NCI-H1417 (cell line): ENCODE results near the gene SLC38A3.
"Not testable (repeated sequence)": the region's sequence is repeated elsewhere in the genome, so short reads cannot be mapped to it uniquely, and the experiment has no call there.

ENCODE experiments used
- DNase-seq, 3 experiments: peaks; one replicate each; lab custom pipeline; 2025; lab: John Stamatoyannopoulos, UW

SLC38A3 gene

DNA sequence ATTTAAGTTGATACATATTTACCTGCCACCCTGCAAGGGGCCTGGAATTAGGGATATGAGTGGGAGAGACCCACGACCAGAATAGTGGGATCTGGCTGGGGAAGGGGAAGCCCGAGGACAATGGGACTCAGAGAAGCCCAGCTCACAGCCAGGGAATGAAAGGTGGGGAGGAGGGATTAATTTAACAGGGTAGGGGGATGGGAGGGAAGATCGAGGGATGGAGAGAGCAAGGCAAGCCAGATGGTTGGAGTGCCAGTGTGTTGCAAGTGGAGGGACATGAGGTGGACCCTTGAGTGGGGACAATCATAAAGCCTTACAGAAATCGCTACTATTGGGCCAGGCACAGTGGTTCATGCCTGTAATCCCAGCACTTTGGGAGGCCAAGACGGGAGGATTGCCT lies 26.5 kb downstream of the SLC38A3 start:
- DNase-seq: no peak

DNA sequence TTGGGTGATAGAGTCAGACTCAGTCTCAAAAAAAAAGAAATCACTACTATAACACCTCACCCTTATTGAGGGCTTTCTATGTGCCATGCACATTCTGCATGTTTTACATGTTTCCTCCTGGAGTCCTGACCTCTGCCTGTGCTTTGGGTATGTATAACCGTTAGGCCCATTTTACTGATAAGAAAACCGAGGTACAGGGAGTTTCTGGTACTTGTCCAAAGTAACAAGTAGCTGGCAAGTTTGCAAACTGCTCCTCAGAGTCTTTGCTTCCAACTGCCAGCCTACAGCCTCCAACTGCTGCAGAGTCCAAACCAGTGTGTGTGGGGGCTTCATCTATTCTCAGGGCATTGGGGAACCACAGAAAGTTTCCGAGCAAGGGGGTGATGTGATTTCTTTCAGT lies 27.2 kb downstream of the SLC38A3 start:
- no peak for DNase-seq

DNA sequence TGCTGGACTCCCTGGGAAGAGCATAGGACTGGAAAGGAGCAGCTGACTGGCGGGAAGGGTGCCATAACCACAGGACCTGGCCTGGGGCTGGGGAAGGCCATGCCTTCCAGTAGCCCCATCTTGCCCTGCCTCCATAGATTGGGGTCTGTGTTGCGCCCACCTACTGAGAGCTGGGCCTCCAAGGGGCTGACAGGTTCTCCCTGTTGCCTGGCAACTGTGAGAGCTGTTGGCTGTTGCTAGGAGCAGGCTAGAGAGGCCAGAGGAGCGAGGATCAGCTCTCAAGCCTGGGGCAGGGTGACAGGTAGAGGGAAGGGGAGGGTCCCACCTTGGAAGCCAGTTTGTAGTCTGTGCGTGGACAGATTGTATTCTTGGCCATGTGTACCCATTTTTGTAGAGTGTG lies 28.1 kb downstream of the SLC38A3 start:
- DNase-seq: peak in 2 of 3 experiments; percentile 27 to 55

DNA sequence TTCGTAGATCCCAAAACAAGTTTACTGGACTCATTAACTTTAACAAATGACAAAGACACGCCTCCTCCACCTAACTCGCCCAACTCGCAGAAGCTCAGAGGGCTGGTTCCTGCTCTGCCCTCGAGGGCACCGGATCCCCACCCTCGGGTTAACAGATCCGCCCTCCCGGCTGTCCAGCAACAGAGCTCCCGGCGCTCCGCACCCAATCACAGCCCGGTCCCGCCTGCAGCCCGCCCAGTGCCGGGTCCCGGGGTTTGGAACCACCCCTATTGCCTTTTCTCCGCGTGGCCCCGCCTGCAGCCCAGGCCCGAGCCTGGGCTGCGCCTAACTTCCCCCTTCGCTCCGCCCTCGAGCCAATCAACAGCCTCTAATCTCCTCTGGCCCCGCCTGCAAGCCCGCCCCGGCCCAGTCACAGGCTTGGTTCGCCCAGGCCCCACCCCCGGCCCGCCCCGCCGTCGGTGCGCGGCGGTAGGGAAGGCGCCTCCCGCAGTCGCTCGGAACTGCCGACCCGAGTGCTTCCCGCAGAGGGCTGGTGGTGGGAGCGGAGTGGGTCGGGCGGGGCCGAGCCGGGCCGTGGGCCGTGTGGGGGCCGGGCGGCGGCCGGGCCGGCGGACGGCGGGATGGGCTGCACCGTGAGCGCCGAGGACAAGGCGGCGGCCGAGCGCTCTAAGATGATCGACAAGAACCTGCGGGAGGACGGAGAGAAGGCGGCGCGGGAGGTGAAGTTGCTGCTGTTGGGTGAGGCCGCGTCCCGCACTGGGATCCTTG lies 30.8 kb downstream of the SLC38A3 start, which contains the start of gene GNAI2:
GNAI2 (plus strand) TSS at position 489 of the 768 bp plus-strand sequence; CDS start at position 621, 132 bp downstream.
- peak; percentile 92 to 96 (median 93) for DNase-seq

DNA sequence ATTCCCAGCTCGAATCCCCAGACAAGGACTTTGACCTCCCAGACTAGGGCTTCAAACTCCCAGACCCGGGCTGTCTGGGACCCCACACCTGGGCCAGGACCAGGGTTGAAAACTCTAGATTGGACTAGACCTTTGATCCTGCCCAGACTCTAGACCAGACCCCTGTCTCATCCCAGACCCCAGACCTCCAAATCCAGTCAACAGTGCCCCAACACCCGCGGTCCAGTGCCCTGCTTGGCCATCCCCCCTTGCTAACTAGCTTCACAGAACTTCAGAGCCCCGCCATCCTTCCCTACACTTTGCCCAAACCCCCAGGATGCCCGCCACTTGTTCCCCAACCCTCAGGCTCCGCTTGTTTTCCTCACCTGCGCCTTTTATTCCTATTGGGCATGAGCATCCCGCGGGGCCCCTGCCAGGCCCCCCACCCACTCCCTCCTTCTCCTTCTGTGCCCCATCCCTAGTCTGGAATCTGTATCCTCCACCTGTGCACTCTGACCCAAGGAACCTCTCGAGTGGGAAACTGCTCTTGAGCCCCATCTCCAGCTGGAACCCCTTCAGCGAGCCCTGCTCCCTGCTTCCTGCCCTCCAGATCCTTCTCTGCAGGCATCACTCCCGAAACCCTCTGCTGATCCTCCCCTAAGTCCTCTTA lies 31.5 kb downstream of the SLC38A3 start:
- DNase-seq: no peak

DNA sequence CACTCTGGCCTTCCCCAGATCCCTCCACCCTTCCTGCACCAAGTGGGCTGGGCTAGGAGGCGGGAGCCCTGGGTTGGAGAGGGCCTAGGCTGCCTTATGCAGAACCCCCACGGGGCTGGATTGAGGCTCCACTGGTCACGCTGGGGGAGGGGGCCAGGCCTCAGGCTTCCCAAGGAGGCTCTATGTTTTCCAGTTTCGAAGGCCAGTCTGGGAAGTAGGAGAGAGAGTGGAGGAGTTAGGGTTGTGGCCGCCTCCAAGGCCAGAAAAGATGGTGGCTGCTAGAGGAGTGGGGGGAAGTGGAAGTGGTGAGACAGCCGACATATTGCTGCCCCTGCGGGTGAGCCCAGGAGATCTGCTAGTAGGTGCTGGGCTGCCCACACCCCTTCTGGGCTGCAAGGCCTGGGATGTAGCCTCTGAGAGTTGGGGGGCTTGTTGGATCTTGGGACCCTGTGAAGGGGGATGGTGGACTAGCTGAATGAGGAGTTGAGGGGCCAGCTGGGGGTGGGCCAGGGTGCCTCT lies 32.1 kb downstream of the SLC38A3 start:
- peak in 1 of 3 experiments; percentile 20 for DNase-seq

DNA sequence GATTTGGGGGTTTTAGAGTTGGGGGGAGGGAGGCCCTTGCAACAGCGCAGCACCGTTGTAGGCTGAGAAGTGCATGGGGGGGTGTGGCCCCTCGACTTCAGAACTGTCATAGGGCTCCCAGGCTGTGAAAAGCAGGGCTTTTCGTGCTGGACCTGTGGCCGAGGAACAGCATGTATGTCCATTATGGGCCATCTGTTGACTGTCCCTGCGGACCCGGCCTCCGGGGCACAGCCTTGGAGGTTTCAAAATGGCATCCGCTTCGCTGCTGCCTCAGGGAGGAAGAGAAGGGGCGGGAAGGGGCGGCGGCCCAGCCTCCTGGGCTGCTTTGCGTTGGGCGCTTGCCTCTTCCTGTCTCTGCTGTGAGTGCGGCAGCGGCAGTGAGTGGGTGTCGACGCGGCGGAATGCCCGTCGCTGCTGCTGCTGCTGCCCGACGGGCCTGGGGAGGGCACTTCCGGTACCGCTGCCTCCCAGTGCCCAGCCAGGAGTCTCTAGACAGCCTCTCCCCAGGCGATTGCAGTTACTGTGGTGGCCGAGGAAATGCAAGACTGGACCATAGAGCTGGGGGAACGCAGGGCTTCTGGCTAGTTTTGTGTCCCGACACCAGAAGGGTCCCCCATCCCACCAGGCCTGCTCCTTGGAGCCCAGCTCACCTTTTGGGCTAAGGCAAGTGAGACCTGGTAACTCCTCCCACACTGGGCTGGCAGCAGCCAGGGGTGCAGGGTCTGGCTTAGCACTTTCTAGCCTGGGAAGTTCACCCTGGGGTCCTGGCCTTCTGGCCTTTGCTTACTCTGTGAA lies 32.9 kb downstream of the SLC38A3 start:
- DNase-seq: peak; percentile 43 to 66 (median 58)

DNA sequence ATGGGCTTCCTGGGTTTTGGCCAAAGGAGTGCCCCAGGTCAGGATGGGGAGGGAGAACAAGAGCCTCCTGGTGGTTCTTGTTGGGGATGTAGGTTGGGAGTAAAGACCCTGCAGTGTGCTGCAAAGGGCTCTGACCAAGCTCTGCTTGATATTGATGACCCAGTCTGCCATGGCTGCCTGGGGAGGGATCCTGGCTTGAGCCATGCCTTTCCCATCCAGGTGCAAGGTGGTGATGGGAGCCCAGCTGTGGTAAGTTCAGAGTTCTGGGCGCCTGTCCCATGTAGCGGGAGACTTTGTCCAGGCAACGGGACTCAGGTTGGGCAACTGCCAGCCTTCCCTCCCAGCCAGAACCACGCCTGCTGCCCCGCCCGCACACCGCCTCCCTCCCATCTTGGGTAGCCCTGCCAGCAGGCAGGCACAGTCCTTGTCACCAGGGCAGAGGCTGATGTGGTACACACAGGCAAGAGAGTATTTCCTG lies 33.5 kb downstream of the SLC38A3 start:
- no peak for DNase-seq

DNA sequence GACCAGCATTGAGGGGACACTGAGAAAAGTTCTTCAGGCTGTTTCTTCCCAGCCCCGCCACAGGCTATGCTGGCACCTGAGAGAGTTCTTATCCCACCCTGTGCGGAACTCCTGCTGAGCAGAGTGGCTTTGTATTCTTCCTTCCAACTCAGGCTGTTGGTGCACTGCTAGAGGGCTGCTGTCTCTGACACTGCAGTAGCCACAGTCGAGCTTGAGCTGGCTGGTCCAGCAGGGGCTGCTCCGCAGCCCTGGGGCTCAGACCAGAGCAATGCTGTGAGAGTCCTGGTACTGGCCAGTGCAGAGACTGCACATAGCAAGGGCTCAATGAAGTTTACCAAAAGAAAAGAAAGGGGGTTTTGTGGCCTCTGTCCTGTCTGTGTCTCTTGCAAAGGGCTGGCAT lies 34.6 kb downstream of the SLC38A3 start:
- no peak for DNase-seq

DNA sequence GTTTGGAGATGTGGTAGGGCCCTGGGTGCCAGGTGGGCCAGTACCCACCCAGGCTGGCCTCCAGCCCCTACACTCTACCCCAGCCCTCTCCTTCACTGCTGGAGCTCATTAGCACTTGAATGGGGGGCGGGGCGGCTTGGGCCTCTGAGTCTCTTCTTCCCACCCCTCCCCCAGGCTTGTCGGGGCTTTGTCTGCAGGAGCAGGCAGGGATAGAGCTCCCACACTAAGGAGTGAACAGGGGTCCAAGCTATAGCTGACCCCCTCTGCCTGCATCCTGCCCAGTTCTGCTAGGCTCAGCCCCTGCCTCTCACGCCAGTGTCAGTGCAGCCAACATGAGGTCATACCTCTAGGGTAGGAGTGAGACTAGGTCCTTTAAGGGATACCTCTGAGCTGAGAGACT lies 36.1 kb downstream of the SLC38A3 start:
- DNase-seq: peak in 2 of 3 experiments; percentile 56 to 72

DNA sequence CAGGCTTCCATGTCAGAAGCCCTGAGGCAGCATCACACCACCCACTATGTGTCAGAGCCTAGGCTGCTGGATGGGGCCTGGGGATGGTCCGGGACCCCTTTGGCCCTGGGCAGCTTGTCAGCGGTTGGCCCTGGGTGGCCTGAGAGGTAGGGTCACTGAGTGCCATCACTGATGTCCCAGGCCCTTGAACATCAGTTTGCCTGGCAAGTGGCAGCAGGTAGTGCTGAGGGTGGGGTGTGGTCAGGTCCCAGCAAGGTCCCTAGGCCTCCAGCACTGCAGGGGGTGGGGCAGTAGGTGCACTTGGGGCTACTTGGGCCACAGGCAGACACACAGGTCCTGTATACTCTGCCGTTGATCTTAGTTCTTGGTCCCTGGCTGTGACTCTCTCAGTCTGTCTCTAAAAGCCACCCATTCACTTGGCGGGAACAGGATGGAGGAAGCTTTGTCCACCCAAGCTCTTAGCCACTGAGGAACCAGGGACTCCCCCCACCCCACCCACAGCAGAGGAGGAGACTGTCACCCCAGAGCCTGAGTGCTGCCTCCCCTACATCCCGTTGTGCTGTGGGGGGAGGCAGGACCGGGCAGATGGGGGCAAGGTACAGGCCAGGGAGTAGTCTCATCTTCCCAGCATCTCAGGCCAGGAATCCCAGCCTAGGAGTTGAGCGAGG lies 36.8 kb downstream of the SLC38A3 start:
- no peak for DNase-seq

DNA sequence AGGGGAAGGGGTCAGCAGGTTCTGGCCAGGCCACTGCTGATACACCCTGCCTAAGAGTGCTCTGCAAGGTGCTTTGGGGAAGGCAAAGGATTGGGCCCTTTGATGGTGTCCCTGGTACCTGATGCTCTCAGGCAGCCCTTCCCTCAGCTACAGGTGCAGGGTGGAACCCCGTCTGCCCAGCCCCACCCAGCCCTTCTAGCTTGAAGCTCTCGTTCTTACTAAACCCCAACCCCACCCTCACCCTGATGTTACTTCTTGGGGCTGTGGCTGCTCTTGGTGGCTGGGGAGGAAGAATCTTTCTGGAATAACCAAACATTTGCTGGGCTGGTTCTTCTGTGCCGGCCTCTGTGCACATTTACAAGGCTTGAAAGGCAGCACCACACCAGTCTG lies 37.3 kb downstream of the SLC38A3 start:
- DNase-seq: no peak

DNA sequence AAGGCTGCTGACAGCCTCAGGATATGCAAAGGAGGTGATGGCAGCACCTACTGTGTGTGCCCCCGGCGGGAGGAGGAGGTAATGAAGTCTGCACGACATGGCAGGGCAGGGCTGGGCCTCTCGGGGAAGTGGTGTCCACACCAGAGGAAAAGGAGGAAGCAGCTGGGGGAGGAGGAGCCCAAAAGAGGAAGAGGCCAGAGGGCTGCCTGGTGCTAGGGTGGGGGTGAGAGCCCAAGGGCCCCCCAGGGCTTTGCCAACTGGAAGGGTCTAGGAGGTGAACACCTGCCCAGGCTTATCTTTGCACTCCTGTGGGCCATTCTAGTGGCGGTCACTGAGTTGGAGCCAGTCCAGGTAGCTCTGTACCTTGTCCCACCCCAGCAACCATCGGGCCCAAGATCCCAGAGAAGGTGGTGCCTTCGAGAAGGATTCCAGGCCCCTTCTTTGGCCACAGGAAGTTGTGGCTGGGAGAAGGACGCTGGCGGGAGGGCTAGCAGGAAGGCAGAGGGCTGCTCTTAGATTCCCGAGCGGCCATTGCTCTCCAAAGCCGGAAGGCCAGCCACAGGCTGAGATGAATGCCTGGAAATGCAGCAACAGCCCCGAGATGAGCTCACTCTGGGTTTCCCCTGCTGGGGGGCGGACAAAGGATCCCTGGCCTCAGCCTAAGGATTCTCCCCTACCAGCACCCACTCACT lies 37.9 kb downstream of the SLC38A3 start:
- no peak for DNase-seq

DNA sequence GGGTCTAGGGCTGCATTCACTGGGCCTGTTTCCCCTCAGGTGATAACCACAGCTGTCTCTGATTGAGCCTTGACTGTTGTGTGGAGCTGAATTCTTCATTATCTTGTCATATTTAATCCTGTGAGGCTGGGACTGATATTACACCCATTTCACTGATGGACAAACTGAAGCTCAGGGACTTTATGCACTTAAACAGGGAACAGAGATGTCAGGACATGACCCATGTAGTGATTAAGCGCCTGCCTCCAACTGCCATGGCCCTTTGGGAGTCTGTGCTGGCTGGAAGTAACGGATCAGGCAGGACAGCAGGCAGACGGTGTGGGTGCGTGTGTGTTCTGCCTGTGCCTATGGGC lies 38.4 kb downstream of the SLC38A3 start:
- DNase-seq: no peak

DNA sequence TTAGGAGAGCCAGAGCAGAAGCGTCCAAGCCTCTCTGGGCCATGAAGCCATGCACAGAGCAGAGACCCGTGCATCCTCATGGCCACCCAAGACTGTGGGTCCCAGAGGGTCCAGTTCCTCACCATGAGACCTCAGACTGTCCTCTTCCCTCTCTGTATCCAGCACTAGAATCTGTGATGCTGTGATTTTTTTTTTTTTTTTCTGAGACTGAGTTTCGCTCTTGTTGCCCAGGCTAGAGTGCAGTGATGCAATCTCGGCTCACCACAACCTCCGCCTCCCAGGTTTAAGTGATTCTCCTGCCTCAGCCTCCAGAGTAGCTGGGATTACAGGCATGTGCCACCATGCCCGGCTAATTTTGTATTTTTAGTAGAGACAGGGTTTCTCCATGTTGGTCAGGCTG lies 39.7 kb downstream of the SLC38A3 start:
- not testable (repeated sequence) for DNase-seq

DNA sequence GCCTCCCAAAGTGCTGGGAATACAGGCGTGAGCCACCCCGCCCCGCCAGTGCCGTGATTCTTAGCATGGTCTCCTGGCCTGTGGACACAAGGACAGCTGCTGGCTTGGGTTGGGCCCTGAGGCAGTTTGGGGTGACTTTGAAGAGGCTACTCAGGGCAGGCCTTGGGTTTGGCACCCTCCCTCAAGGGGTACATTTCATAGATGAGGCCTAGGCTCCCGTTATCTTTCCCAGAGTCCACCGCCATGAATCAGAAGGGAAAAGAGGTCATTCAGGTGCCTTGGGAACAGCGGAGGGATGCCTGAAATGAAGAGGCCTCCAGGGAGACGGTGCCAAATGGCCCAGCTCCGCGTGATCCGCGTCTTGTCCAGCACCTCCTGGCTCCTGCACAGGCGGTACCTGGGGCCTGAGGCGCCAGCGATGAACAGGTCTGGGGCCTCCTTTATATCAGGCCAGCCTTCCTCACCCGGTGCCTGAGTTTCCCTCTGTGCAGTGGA lies 40.2 kb downstream of the SLC38A3 start:
- DNase-seq: no peak

DNA sequence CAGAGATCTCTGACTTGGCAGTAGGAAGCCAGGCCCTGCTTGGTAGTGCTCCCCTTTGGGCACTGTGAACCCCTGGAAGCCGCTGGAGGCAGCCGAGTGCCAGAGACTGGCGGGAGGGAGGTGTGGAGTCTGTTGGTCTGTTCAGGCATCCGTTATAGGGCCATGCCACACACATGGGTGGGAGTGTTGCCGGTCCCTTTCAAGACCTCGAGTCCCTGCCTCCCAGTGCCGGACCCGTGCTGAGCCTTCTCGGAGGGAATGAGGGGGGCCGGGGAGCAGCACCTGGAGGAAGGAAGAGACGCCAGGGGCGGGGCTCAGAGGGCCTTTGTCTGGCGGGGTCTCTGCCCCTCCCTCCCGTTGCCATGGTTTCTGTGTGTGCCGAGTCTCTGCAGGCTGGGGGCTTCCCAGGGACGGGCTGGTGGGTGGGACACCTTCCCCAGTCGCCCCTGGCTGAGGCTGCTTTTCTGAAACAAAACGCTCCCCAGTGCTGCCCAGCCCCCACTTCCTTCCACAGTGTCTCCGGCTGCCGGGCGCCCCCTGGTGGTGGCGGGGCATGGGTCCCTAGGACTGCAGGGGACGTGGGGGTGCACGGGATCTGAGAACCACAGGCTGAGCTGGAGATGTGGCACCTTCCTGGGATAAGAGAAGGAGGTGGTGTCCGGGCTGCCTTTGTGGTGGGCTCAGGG lies 40.9 kb downstream of the SLC38A3 start:
- DNase-seq: peak; percentile 73 to 87 (median 76)

DNA sequence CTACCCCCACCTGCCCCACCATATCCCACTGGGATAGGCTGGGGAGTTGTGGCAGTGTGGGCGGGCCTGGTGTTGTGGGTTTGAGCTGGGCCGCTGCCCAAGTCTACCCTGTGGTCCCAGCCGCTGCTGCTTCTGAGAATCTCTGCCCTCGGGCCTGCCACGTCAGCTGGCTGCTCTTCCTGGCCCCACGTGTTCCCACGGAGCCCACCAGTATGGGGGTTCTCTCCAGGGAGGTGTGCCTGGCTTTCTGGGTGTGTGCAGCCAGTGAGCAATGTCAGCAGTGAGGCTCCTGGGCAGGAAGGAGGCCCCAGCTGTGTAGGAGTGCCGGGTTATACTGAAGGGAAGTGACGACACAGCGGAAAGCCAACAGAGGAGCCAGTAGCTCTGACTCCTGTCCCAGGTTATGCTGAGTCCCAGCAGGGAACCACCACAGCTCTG lies 41.5 kb downstream of the SLC38A3 start:
- peak in 1 of 3 experiments; percentile 10 for DNase-seq

DNA sequence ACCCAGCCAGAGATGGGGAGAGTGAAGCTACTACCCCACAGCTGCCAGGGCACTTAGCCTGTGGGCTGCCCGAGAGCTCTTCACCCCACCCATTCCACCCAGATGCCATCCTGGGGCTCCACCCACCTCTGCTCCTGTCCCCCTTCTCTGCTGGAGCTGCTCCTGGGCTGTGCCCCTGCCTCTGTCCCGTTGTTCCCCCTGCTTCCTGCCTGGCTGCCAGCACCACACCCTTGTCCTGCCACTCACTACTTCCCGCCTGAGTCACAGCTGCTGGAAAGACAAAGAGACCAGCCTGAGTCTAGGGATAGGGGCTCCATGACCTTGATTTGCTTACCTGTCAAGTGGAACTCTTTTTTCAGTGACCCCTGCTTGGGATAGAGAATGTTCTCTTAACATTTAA lies 43.3 kb downstream of the SLC38A3 start:
- no peak for DNase-seq

DNA sequence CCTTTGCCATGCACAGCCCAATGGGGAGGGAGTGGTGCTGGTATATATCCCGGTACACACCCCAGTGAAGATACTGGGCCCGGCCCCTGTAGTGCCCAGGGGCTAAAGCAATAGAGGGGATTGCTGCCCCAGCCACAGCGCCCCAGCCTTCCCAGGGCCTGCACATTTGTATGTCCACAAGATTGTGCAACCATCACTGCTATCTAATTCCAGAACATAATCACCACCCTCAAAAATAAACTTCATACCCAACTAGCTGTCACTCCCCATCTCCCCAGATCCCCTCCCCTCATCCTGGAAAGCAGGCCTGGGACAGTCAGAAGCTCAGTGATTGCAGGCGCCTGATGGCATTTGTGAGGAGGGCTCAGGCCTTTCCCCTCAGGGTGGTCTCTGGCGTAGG lies 44.4 kb downstream of the SLC38A3 start:
- DNase-seq: no peak
